ENCODE results near the gene PLXNA1. TPM values are rescaled to one million over a fixed set of nuclear protein-coding genes. Genes with fewer than 3 reads are reported as not detected.

Gene PLXNA1
- total RNA-seq, 1 donor, result 62.4 TPM

DNA sequence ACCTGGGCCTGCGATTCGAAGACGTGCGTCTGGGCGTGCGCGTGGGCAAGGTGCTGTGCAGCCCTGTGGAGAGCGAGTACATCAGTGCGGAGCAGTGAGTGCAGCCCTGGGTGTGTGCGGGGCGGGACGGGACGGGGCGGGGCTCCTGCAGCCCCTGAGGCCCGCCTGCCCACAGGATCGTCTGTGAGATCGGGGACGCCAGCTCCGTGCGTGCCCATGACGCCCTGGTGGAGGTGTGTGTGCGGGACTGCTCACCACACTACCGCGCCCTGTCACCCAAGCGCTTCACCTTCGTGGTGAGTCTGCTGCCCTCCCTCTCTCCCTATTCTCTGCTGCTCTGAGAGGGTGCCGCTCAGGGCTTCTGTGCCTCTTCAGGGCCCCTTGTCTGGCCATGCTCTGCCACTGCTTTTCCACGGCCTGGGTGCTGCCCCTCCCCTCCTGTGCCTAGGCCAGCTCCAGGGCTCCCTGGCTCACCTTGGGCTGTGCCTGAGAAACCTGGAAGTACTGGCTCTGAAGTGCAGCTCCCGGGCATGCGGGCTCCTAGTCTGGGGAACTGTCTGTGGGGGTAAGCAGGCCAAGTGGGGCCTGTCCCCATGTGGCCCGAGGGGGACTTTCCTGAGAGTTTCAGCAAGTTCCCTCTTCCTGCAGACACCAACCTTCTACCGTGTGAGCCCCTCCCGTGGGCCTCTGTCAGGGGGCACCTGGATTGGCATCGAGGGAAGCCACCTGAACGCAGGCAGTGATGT is 31.8 kb downstream of the PLXNA1 start:
- DNase-seq (ENCODE audit: low read depth), result no peak
- H3K4me3 ChIP-seq (ENCODE audit: low read depth, low read length), result no peak overlapping the region
- TF ChIP-seq, protein P1, sequence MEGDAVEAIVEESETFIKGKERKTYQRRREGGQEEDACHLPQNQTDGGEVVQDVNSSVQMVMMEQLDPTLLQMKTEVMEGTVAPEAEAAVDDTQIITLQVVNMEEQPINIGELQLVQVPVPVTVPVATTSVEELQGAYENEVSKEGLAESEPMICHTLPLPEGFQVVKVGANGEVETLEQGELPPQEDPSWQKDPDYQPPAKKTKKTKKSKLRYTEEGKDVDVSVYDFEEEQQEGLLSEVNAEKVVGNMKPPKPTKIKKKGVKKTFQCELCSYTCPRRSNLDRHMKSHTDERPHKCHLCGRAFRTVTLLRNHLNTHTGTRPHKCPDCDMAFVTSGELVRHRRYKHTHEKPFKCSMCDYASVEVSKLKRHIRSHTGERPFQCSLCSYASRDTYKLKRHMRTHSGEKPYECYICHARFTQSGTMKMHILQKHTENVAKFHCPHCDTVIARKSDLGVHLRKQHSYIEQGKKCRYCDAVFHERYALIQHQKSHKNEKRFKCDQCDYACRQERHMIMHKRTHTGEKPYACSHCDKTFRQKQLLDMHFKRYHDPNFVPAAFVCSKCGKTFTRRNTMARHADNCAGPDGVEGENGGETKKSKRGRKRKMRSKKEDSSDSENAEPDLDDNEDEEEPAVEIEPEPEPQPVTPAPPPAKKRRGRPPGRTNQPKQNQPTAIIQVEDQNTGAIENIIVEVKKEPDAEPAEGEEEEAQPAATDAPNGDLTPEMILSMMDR (IDR thresholded peaks at IDR 0.05; ENCODE audit: insufficient read depth, low read length), result no peak

DNA sequence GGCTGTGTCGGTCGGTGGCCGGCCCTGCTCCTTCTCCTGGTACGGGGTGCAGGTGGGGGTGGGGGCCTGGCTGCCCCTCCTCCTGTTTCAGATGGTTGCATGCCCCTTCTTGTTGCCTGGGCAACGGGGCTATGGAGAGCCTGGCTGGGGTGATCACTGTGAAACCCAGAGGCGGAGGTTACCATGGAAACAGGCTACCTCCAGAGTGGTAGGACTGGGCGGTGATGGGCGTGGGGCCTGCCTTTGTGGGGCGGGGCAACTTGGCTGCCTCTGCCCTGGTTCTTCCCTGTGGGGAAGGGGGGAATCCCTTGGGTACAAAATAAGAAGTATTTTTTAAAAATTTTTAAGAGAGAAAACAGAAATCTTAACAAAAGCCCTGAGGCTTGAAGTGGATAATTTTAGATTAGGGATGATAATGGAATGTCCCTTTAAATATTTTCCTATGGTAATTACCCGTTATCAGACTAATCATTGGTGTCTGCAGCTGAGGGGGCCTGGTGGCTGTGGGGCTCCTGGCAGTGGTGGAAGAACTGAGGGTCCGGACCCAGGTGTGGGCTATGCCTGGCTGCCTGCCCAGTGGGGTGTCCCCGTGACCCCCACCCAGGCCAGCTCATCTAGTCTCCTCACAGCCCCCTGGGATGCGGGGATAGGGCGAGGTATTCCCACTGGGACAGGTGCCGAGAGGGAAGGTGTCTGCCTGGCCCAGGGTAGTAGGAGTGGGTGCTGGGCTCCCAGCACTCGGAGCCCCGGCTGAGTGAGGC is 32.5 kb downstream of the PLXNA1 start:
- TF ChIP-seq, protein P1 (IDR thresholded peaks at IDR 0.05; ENCODE audit: insufficient read depth, low read length), result no peak
- no peak overlapping the region for H3K4me3 ChIP-seq (ENCODE audit: low read depth, low read length)
- no peak for DNase-seq (ENCODE audit: low read depth)

DNA sequence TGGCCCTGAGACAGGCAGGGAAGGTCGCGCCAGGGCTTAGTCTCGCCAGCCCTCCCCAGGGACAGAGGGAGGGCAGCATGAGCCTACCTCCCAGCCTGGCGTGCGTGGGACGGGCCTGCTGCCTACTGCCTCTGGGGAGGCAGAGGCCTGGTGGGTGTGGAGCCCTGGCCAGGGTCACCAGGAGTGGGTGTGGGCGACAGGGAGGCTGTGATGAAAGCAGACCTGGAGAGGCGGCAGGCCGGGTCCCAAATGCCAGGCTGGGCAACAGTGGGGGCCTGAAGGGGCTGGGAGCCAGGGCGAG is 33.1 kb downstream of the PLXNA1 start:
- TF ChIP-seq, protein P1 (IDR thresholded peaks at IDR 0.05; ENCODE audit: insufficient read depth, low read length), result no peak
- DNase-seq (ENCODE audit: low read depth), result no peak
- no peak overlapping the region for H3K4me3 ChIP-seq (ENCODE audit: low read depth, low read length)

DNA sequence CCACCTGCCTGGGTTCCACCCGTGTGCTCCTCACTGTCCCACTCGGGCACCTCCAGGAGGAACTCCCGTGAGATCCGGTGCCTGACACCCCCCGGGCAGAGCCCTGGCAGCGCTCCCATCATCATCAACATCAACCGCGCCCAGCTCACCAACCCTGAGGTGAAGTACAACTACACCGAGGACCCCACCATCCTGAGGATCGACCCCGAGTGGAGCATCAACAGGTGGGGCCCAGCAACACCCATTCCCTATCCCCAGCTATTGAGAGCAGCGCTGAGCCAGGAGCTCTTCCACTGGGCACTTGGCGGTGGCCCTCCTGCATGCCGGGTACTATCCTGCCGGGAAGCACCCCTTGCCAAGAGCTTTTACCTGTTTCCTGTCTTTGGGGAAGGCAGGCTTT is 33.5 kb downstream of the PLXNA1 start:
- no peak for DNase-seq (ENCODE audit: low read depth)
- H3K4me3 ChIP-seq (ENCODE audit: low read depth, low read length), result no peak overlapping the region
- TF ChIP-seq, protein P1 (IDR thresholded peaks at IDR 0.05; ENCODE audit: insufficient read depth, low read length), result no peak

DNA sequence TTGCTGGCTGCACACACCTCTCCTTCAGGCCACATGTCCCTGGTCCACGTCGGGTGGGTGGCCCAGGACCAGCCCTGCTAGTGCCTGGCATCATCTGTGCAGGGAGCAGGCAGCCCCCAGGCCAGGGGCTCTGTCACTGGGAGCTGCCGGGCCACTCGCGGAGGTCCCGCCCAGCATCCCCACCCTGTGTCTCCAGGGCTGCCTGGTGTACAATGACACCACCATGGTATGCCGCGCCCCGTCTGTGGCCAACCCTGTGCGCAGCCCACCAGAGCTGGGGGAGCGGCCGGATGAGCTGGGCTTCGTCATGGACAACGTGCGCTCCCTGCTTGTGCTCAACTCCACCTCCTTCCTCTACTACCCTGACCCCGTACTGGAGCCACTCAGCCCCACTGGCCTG is 34.3 kb downstream of the PLXNA1 start:
- H3K4me3 ChIP-seq (ENCODE audit: low read depth, low read length), result no peak overlapping the region
- TF ChIP-seq, protein P1 (IDR thresholded peaks at IDR 0.05; ENCODE audit: insufficient read depth, low read length), result no peak
- DNase-seq (ENCODE audit: low read depth), result no peak

DNA sequence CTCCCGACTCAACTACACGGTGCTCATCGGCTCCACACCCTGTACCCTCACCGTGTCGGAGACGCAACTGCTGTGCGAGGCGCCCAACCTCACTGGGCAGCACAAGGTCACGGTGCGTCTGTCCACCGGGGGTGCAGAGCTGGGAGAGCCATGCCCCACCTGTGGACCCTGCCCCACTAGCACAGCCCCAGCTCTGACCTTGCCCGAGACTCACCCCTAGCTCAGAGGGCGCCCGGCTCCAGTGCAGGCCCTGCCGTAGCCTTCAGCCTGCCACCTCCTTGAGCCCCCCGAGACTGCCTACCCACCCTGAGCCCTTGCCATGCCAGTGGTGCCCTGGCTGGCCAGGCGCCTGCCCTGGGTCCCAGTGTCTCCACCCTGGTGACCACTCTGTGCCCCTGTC is 34.9 kb downstream of the PLXNA1 start:
- TF ChIP-seq, protein P1 (IDR thresholded peaks at IDR 0.05; ENCODE audit: insufficient read depth, low read length), result no peak
- no peak for DNase-seq (ENCODE audit: low read depth)
- H3K4me3 ChIP-seq (ENCODE audit: low read depth, low read length), result no peak overlapping the region
